GM12892 (cell line): ENCODE measurements around the gene UBE2E3.

Experiments
- POLR2A ChIP-seq: IDR thresholded peaks from 2 replicates; pipeline ENCODE4 v1.6.1; 2011; ENCODE audit warnings: low read depth, low read length, control low read depth
- POLR2AphosphoS5 ChIP-seq: IDR thresholded peaks from 2 replicates; pipeline ENCODE4 v1.6.1; 2011; ENCODE audit warnings: low read depth, low read length, control low read depth
- TAF1 ChIP-seq: IDR thresholded peaks from 2 replicates; pipeline ENCODE4 v1.6.1; 2011; ENCODE audit warnings: low read depth, mild to moderate bottlenecking, control low read depth, low read length, borderline replicate concordance

GRCh38 chr2:181058378-181059269, 78.2 kb downstream of the UBE2E3 start:
- TF ChIP-seq POLR2AphosphoS5 (no peak), TAF1 (no peak), POLR2A (no peak)
